ENCODE results near the gene HIC1.

GRCh38 chr17:2044263-2044894, 10.5 kb upstream of the HIC1 start:
- TF ChIP-seq GATA2 (CRISPR knock-in tag; IDR thresholded peaks at IDR 0.05) (no peak), REST (IDR thresholded peaks at IDR 0.05; ENCODE audit: low read depth, low read length) (no peak)

Measured in SK-N-SH (cell line).